GM21529 (cell line): ENCODE results near the gene RABGAP1L.
A peak's percentile ranks its signal among the peaks of the same experiment; 100 is the strongest.
"Not testable (repeated sequence)": the region's sequence is repeated elsewhere in the genome, so short reads cannot be mapped to it uniquely, and the experiment has no call there.

Source experiments
- ATAC-seq: cut with Tn5 transposase; IDR thresholded peaks from one replicate; pipeline ENCODE4 v1.9.1; 2021; ENCODE audit not compliant: unreplicated experiment

Gene RABGAP1L

DNA sequence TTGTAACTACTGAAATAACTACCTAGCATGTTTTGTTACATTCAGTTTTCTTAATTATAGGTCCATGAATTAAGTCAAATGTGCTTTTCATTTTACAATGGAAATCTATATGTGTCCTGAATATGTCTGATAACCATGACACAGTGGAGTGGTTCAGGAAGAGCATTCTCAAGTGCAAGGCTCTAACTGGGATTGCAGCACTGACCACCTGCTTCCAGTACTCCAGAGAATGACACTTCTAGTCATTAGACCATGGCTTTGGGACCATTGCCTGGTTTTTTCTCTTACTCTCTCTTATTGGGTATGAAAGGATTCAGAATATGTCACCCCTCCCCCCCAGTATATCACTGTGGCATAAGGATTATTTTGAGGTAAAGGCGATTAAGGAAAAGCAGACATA, 635.5 kb downstream of the RABGAP1L start:
- no peak for ATAC-seq

DNA sequence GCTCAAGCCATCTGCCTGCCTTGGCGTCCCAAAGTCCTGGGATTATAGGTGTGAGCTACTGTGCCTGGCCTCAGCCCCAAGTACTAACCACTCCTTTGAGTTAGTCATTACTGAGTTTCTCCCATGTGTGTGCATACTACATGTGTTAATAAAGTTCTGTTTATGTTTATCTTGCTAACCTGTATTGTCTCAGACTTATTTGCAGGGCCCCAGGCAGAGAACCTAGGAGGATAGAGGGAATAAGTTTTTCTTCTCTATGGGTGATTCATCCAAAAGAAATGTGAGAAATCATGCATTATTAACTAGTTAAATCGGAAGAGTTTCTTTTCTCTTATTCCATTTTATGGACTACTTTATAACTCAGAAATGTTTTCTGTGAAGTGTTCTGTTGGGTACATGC, 636.5 kb downstream of the RABGAP1L start:
- ATAC-seq, result no peak

DNA sequence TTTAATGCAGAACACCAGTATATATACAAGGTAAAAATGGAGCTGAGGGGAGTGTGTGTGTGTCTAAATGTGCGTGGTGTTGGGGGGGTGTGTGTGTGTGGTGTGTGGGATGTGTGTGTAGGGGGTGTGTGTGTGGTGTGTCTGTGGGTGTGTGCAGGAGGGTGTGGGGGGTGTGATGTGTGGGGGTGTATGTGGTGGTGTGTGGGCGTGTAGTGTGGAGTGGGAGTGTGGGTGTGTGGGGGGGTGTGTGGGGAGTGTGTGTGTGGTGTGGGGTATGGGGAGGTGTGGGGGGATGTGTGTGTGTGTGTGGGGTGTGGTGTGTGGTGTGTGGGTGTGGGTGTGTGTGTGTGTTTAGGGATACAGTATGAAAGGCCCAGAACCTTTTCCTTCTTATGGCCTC, 638.1 kb downstream of the RABGAP1L start:
- ATAC-seq, result no peak

DNA sequence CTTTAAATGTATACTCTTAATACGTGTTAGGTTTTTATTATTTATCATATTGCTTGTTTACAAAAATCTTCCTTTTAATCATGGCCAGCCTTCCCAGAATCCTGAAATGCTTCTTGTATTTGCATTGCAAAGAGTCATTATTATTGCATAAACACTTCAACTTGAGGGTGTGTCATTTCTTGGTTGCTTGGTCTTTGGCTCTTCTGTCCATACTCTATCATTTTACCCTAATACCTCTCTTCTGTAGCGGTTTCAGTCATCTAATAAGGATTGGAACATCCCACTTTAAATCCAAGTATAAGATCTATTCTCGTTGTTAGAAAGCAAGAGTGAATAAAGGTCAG, 639.8 kb downstream of the RABGAP1L start:
- peak; percentile 21 for ATAC-seq

DNA sequence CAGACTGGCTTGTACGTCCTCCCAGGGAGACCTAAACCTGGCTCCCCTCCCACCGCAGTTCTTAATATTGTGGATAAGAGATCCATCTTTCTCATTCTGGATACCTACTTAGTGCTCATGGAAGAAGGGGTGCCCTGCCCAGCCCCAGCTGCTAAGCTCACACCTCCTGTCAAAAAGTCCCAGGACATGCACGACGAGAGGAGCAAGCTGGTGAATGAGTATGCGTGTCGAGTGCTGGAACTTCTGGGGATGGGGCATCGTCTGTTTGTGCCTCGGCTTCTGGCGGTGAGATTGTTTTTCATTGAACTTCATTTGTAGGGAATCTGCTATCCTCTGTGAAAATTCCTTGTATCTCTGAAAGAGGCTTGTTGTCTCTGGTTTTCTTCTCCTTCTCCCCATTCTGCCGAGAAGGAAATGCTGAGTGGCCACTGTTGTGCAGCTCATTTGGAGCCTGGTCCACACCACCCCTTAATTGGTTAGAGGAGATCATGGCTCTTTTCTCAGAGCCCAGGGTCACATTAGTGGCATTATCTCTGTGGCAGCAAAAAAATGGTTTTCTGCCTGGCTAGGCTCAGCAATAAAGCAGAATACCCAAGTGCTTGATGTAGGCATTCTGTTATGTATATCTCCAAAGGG, 641.0 kb downstream of the RABGAP1L start:
- no peak for ATAC-seq

DNA sequence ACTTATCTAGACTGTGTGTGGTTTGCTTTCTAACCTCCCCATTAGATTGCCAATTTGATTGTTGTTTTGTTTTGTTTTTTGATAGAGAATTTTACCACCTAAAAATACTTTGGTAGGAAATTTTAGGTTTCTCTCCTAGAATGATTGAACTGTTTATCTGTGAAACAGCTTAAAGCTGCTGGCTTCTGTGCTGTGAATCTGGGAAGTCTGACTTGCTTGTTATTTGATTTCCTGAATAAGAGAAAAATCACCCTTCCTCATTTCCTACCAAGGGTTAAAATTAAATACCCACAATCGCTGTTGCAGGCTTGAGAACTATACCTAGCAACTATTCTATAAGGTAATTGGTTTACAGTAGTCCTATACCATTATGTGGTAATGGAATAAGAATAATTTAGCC, 641.6 kb downstream of the RABGAP1L start:
- no peak for ATAC-seq

DNA sequence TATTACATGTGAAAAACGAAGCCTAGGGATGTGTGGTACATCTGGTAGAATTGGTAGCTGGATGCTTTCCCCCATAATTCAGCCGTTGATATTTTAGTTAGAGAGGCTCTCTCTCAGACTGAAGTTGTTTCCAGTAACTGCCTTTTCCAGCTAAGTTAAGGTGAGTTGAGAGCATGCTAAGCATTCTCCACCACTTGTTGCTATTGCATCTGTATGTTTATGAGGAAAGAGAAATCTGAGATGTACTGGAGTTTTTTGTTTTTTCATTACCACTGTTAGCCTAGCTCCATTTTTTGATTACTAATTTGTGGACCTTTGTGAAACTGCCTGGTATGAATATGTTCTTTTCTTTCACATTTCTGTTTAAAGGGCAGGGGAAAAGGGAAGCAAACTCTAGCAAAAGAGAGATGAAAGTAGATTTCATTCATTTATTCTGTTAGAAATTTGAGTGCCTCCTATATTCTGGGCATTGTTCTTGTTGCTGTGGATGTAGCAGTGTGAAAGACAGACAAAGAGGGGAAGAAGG, 650.5 kb downstream of the RABGAP1L start:
- no peak for ATAC-seq

DNA sequence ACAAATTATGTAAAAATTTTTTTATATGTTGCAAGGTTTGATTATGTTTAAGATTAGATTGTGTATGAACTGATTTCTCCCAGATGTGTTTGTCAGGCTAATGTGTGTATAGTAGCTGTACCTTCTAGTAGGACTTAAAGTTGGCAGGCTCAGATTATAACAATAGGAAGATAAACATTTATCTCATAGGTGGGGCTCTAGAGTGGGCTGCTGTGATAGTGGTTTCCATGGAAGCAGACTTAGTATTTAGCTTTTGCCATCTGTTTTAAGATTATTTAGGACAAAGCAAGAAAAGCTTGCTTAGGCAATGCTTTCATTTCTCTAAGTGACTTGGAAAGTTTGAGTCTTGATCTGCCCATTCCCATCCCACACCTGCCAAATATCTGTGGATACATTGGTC, 652.7 kb downstream of the RABGAP1L start:
- no peak for ATAC-seq

DNA sequence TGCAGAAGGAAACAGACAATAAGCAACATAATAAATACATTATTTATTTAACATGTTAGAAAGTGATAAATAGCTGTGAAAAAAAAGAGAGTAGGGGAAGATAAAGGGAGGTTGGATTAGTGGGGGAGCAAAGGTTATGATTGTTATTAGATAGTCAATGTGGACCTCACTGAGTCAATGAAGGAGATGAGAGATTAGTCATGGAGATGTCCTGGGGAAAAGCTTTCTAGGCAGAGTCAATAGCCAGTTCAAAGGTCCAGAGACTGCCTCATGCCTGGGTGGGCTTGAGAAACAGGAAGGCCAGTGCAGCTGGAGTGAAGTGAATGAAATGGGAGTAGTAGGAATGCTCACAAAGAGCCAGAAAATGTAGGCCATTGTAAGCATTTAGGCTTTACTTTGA, 653.3 kb downstream of the RABGAP1L start:
- no peak for ATAC-seq

DNA sequence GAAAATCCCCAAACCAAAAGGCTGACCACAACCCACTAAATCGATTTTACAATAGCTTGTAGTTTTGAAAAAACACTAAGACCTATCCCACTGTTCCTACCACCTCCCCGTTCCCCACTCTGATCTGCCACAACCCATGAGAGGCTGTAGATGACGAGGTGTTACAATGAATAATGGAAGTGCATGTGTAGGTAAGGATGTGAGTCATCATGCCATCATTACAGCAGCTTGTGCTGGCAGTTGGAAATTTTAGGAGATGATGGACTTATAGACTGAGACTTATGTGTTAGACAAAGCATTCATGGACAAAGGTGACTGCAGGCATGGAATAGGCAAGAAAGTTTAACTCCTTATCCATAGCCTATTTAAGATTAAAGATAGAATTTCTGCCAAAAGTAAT, 655.7 kb downstream of the RABGAP1L start:
- peak; percentile 38 for ATAC-seq

DNA sequence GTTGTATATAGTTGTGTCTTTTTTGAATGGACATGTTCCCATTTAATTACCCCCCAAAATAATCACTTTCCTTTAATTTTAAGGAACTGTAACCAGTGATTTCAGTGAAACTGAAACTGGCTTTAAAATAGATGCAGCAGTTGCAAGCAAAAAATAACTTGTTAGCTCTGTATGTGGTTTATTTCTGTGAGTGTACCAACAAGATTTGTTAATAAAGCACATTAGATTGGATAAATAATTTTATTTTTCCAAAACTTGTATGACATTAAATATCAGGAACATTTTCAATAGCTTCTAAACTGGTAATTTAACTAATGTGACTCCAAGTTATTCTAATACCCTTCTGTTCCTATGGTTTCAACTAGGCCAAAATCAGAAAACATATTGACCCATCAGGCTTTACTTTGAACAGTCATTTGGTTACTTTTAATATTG, 656.2 kb downstream of the RABGAP1L start:
- peak; percentile 68 for ATAC-seq

DNA sequence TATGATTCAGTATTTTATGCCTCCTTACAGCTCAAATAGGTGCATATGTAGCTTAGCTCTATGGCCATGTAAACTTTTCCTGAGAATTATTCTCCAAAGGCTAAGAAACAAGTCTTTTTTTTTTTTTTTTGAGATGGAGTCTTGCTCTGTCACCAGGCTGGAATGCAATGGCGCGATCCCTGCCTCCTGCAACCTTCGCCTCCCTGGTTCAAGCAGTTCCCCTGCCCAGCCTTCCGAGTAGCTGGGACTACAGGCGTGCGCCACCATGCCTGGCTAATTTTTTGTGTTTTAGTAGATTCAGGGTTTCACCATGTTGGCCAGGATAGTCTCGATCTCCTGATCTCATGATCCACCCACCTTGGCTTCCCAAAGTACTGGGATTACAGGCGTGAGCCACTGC, 657.3 kb downstream of the RABGAP1L start:
- not testable (repeated sequence) for ATAC-seq

DNA sequence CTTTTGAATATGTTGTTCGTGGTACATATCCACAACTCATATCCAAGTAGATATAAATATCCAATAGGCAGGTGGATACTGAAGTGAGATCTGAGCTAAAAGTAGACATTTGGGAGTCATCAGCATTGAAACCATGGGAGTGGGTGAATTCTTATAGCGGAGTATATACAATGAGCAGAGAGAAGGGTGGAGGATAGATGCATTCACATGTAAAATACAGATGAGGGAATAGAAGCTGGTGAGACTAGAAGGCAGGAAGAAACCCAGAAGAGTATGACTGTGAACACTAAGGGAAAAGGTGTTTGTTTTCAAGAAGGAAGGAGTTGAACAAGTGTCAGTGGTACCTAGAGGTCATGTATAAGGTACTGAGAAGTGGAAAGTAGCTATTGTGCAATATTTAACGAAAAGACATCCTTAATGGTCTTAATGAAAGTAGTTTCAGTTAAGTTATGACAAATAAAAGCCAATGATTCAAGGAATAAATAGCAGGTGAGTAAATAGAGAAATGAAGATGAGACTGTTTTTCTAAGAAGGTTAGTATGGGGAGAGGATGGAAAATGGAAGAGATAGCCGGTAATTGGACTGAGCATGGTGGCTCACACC, 658.8 kb downstream of the RABGAP1L start:
- ATAC-seq, result peak; percentile 55

DNA sequence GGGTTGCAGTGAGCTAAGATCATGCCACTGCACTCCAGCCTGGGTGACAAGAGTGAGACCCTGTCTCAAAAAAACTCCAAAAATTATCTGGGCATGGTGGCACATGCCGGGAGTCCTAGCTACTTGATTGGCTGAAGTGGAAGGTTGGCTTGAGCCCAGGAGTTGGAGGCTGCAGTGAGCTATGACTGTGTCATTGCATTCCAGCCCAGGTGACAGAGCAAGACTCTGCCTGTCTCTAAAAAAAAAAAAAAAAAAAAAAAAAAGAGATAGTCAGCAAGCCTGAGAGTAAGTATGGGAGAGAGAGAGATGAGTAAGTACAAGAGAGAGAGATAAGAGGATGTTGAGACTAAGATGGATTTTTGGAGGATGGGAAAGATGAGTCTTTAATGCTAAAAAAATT, 659.6 kb downstream of the RABGAP1L start:
- ATAC-seq, result no peak

DNA sequence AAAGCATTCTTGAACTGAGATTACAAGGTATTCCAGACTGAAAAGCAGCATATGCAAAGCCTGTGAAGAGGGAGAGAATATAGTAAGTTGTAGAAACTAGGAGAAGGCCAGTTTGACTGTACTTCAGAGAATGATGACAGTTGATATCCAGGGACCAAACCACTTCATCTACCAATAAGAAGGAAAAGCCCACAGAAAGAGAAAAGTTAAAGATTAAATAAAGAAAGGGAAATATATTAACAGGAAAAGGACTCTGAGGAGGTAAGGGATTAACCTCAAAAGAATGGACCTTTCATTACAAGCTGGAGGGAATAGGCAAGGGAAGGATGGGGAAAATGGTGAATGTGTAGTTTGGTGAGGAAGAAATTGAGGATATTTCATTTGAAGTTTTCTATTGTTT, 660.3 kb downstream of the RABGAP1L start:
- no peak for ATAC-seq

DNA sequence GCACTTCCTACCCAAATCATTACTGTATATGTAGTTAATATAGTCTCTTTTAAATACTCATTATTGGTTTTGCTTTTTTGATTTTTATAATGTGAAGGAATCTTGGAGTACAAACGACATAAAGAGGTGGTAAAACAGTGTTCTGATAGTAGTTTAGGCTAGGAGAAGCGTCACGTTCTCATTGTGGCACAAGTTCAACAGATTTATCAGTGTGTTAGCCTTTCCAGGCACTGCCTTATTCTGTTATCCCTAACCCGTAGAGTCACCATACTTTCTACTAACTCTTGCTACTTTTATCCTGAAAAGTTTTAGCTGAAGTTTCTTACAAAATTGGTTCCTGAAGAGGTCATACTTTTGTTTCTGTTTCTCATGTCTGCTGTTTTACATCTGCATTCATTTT, 665.8 kb downstream of the RABGAP1L start:
- ATAC-seq, result no peak

DNA sequence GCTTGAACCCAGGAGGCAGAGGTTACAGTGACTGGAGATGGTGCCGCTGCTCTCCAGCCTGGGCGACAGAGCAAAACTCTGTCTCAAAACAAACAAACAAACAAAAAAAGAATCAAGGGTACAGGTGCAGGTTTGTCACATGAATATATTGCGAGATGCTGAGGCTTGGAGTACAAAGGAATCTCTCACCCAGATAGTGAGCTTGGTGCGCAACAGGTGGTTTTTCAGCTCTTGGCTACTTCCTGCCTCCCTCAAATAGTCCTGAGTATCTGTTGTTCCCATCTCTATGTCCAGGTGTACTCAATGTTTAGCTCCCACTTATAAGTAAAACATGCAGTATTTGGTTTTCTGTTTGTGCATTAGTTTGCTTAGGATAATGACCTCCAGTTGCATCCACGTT, 666.5 kb downstream of the RABGAP1L start:
- no peak for ATAC-seq

DNA sequence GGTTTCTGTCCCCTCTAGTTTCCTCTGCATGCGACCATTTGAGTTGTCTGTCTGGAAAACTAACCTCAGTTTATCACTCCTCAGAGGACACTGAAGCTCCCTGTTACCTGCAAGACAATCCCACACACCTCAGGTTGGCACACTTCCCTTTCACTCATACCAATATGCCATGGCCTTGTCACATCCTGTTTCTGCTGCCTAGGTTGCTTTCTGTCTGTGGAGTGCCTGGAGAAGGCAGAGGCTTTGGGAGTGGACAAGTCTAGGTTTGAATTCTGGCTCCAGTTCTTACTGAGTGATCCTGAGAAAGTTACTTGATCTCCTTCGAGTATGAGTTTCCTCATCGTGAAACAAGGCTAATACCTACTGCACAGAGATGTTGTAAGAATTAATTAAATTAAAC, 668.9 kb downstream of the RABGAP1L start:
- no peak for ATAC-seq

DNA sequence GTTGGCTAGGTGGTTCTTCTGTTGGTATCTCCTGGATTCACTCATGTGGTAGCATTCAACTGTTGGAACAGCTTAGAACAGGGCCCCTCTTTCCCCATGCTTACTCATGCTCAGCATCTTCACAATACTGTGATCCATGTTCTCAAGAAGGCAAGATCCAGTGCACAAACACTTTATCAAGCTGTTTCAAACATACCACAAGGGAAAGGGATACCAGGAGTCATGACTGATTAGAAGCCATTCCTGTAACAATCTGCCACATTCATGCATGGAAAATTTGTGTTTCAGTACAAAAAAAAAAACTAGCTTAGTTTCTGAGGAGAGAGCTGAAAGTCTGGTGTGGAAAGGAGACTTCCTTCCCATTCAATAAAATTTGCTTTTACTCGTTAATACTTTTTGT, 670.7 kb downstream of the RABGAP1L start:
- no peak for ATAC-seq

DNA sequence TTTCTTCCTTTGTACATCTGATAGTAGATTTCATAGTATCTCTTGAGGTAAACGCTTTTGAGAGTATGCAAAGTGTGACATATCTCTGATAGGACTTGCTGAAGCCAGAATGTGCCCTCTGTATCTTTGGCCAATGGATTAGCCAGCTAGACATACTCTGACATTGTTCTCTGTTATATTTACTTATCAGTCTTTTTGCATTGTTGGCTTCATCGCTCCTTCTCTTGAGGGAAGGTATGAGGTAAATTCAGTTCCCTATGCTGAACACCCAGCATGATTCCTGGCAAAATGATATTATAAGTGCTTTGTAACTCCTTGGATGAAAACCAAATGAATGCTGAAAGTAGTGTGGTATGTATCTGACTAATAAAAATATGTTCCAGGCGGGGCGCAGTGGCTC, 677.2 kb downstream of the RABGAP1L start:
- ATAC-seq, result no peak

DNA sequence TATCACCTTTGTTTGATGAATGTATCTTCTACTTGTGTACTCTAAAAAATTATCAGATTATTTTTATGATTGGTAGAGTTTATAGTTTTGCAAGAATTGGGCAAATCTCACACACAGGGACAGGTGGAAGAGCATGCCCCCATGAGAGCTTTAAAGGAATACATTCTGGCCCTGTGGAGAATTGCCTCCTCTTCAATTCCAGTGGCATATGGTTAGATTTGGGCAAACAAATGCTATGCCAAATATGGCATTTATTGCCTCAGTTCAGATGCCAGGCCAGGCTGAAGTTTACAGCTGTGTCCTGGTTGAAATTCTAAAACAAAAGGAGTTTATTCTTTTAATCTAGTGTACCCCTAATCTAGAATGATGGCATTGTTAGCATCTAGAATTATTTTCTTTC, 678.1 kb downstream of the RABGAP1L start:
- ATAC-seq, result no peak

DNA sequence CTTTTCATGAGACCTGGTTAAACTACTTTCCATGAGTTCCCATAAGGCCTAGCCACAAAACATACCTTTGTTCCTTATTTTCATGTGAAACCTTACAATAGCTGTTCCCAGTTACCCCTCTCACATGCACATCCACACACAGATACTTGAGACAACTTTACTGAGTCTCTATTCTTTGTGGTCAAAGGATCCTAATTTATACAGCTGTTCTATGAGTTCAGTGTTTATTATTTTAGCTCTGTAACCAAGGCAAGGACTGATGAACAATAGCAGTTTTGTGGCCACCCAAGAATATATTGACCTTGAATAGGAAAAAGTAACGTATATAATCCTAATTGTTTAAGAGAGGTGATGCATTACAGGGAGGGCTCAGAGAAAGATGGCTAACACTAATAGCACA, 679.9 kb downstream of the RABGAP1L start:
- no peak for ATAC-seq

DNA sequence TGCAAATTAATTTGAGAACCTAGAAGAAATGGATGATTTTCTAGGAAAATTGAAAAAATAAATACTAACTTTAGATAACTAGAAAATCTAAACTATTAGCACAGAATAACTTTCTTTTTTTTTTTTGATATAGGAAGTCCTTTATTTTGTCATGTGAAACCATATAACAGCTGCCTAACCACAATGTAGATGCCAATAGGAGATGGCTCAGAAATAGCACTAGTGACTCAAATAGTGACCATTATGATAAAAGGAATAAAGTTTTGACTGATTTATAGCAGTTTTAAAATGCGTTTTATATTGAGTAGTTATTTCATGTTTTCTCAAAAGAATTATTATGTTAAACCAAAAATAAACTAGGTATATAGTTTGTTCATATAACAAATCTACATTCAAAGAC, 682.4 kb downstream of the RABGAP1L start:
- no peak for ATAC-seq
